SU-DHL-6 (cell line): Measurements from ENCODE around the gene ARHGAP20.

Experiments used
- H2AFZ ChIP-seq: fragments of 200-600 bp; sonication (generic); 2 replicates; pipeline ENCODE4 v1.6.1; 2014; ENCODE audit warnings: low read depth, mild to moderate bottlenecking, moderate library complexity, mixed read lengths, antibody characterized with exemption, low read length; ENCODE audit not compliant: severe bottlenecking
- H3F3A ChIP-seq: fragments of 200-600 bp; shearing (Covaris generic); 2 replicates; pipeline ENCODE4 v1.6.0; 2016; ENCODE audit warnings: antibody characterized with exemption, mild to moderate bottlenecking; ENCODE audit not compliant: insufficient read depth
- H3K27ac ChIP-seq: fragments of 200-600 bp; sonication (generic); 2 replicates; pipeline ENCODE4 v1.5.1; 2016; ENCODE audit warnings: low read depth, mild to moderate bottlenecking, low read length, moderate library complexity, mixed read lengths
- H3K27me3 ChIP-seq: fragments of 200-600 bp; sonication (generic), shearing (Covaris generic); 2 replicates; pipeline ENCODE4 v1.6.0; 2014; ENCODE audit warnings: mild to moderate bottlenecking, low read length
- H3K36me3 ChIP-seq: fragments of 200-600 bp; sonication (generic); 2 replicates; pipeline ENCODE4 v1.6.1; 2014; ENCODE audit warnings: mild to moderate bottlenecking, low read length, mixed read lengths
- H3K4me2 ChIP-seq: fragments of 300-600, 200-600 bp; shearing (Covaris generic), sonication (generic); 2 replicates; pipeline ENCODE4 v1.6.0; 2014; ENCODE audit warnings: low read length, low read depth, mild to moderate bottlenecking; ENCODE audit not compliant: poor library complexity, severe bottlenecking
- H3K4me3 ChIP-seq: fragments of 200-600 bp; sonication (generic); 2 replicates; pipeline ENCODE4 v1.5.1; 2014; ENCODE audit warnings: antibody characterized with exemption, low read length, mild to moderate bottlenecking, mixed read lengths; ENCODE audit not compliant: insufficient read depth, poor library complexity, severe bottlenecking
- H3K79me2 ChIP-seq: fragments of 200-600 bp; sonication (generic); 2 replicates; pipeline ENCODE4 v1.6.1; 2014; ENCODE audit warnings: mild to moderate bottlenecking, low read length, moderate library complexity; ENCODE audit not compliant: insufficient read depth
- H3K9ac ChIP-seq: fragments of 200-600 bp; sonication (generic); 2 replicates; pipeline ENCODE4 v1.7.0; 2014; ENCODE audit warnings: mild to moderate bottlenecking, low read length
- H3K9me2 ChIP-seq: fragments of 200-600 bp; sonication (generic); replicated peaks from 2 replicates; pipeline ENCODE4 v1.6.1; 2014; ENCODE audit warnings: low read length; ENCODE audit not compliant: insufficient read depth
- H3K9me3 ChIP-seq: fragments of 200-600 bp; sonication (generic); 2 replicates; pipeline ENCODE4 v1.6.1; 2014; ENCODE audit warnings: low read length, mixed read lengths; ENCODE audit not compliant: insufficient read depth
- H4K20me1 ChIP-seq: fragments of 200-600 bp; sonication (generic); 2 replicates; pipeline ENCODE4 v1.6.1; 2014; ENCODE audit warnings: low read depth, mild to moderate bottlenecking, antibody characterized with exemption, low read length, moderate library complexity, mixed read lengths
- CTCF ChIP-seq: fragments of 200-600 bp; sonication (generic); IDR thresholded peaks from one replicate; pipeline ENCODE4 v1.5.1; 2017; ENCODE audit warnings: antibody characterized with exemption, mild to moderate bottlenecking, low read length, moderate library complexity; ENCODE audit not compliant: insufficient read depth, poor library complexity, severe bottlenecking
- EZH2phosphoT487 ChIP-seq: fragments of 200-600 bp; sonication (generic), shearing (Covaris generic); conservative IDR thresholded peaks from 2 replicates; pipeline ENCODE4 v1.6.1; 2018; ENCODE audit warnings: mild to moderate bottlenecking, antibody characterized with exemption, low read length, moderate library complexity, mixed read lengths

The ARHGAP20 gene

GRCh38 chr11:110645253-110645652, 67.0 kb downstream of the ARHGAP20 start:
- H3K4me2 ChIP-seq = no peak overlapping the region
- H3K79me2 ChIP-seq = no peaks in the 10 kb centered on the region
- H4K20me1 ChIP-seq = no peaks in the 10 kb centered on the region
- H3K9me3 ChIP-seq = no peaks in the 10 kb centered on the region
- H3K4me3 ChIP-seq = no peak overlapping the region
- no peaks in the 10 kb centered on the region for H3F3A ChIP-seq
- H3K9me2 ChIP-seq = no peaks in the 10 kb centered on the region
- TF ChIP-seq EZH2phosphoT487 (no peak), CTCF (no peak)
- no peak overlapping the region for H3K9ac ChIP-seq
- H3K36me3 ChIP-seq = no peaks in the 10 kb centered on the region
- H2AFZ ChIP-seq = no peak overlapping the region
- H3K27ac ChIP-seq = no peak overlapping the region
- no peaks in the 10 kb centered on the region for H3K27me3 ChIP-seq

- no peaks in the 10 kb centered on the region for H3K9me2 ChIP-seq
- H3K36me3 ChIP-seq = no peaks in the 10 kb centered on the region
- TF ChIP-seq EZH2phosphoT487 = no peak
- no peak for TF ChIP-seq CTCF
- no peak overlapping the region for H3K9ac ChIP-seq
- no peaks in the 10 kb centered on the region for H3K79me2 ChIP-seq
- H4K20me1 ChIP-seq = no peaks in the 10 kb centered on the region
- H2AFZ ChIP-seq = no peak overlapping the region
- no peaks in the 10 kb centered on the region for H3K27me3 ChIP-seq
- no peak overlapping the region for H3K27ac ChIP-seq
- H3K9me3 ChIP-seq = no peaks in the 10 kb centered on the region
- H3K4me2 ChIP-seq = no peak overlapping the region
- no peaks in the 10 kb centered on the region for H3F3A ChIP-seq
- H3K4me3 ChIP-seq = no peak overlapping the region
These were observed 77.9 kb downstream of the ARHGAP20 start for GRCh38 chr11:110634370-110634769.

GRCh38 chr11:110631551-110631950, 80.7 kb downstream of the ARHGAP20 start:
- no peak overlapping the region for H3K27ac ChIP-seq
- no peaks in the 10 kb centered on the region for H3F3A ChIP-seq
- H3K4me3 ChIP-seq = no peak overlapping the region
- H3K9me3 ChIP-seq = no peaks in the 10 kb centered on the region
- TF ChIP-seq CTCF (no peak), EZH2phosphoT487 (no peak)
- H3K27me3 ChIP-seq = no peaks in the 10 kb centered on the region
- H2AFZ ChIP-seq = no peak overlapping the region
- H3K79me2 ChIP-seq = no peaks in the 10 kb centered on the region
- no peaks in the 10 kb centered on the region for H3K36me3 ChIP-seq
- no peak overlapping the region for H3K9ac ChIP-seq
- no peaks in the 10 kb centered on the region for H4K20me1 ChIP-seq
- no peaks in the 10 kb centered on the region for H3K9me2 ChIP-seq
- no peak overlapping the region for H3K4me2 ChIP-seq
